GM23338 (cell line): ENCODE results near the gene FHIP1B. TPM values are rescaled to one million over a fixed set of nuclear protein-coding genes. Genes with fewer than 3 reads are reported as not detected.

ENCODE experiments used
- ATAC-seq: fragments of 200-7000 bp; cut with Tn5 transposase; 3 replicates; pipeline ENCODE4 v1.9.1; 2020
- DNase-seq: peaks from one replicate; pipeline ENCODE4 v3.0.0-alpha.2; 2015; ENCODE audit warnings: low spot score
- H2AFZ ChIP-seq: fragments of 200-600 bp; sonication (generic); 2 replicates; pipeline ENCODE4 v1.8.0; 2016; ENCODE audit warnings: antibody characterized with exemption, mild to moderate bottlenecking, moderate library complexity
- H3F3A ChIP-seq: fragments of 200-600 bp; sonication (generic); replicated peaks from 2 replicates; pipeline ENCODE4 v1.8.0; 2017; ENCODE audit warnings: antibody characterized with exemption, mixed run types, low read depth
- H3K27ac ChIP-seq: fragments of 200-600 bp; sonication (generic); 2 replicates; pipeline ENCODE4 v1.6.1; 2016; ENCODE audit warnings: low read depth
- H3K27me3 ChIP-seq: fragments of 200-600 bp; sonication (generic); 2 replicates; pipeline ENCODE4 v1.8.0; 2016; ENCODE audit warnings: mild to moderate bottlenecking, mixed run types, moderate library complexity; ENCODE audit not compliant: insufficient read depth
- H3K36me3 ChIP-seq: fragments of 200-600 bp; sonication (generic); 2 replicates; pipeline ENCODE4 v1.8.0; 2016; ENCODE audit warnings: mild to moderate bottlenecking; ENCODE audit not compliant: insufficient read depth
- H3K4me1 ChIP-seq: fragments of 200-600 bp; sonication (generic); 2 replicates; pipeline ENCODE4 v1.8.0; 2016; ENCODE audit warnings: mild to moderate bottlenecking, moderate library complexity; ENCODE audit not compliant: insufficient read depth
- H3K4me2 ChIP-seq: fragments of 200-600 bp; sonication (generic); 2 replicates; pipeline ENCODE4 v1.7.1; 2017; ENCODE audit warnings: mixed run types
- H3K4me3 ChIP-seq: fragments of 200-600 bp; sonication (generic); 2 replicates; pipeline ENCODE4 v1.6.1; 2016; ENCODE audit warnings: mixed run types
- H3K79me2 ChIP-seq: fragments of 200-600 bp; sonication (generic); replicated peaks from 2 replicates; pipeline ENCODE4 v1.8.0; 2017; ENCODE audit warnings: mild to moderate bottlenecking; ENCODE audit not compliant: insufficient read depth
- H3K9me2 ChIP-seq: fragments of 200-600 bp; sonication (generic); 2 replicates; pipeline ENCODE4 v1.8.0; 2017; ENCODE audit not compliant: insufficient read depth
- H4K20me1 ChIP-seq: fragments of 200-600 bp; sonication (generic); replicated peaks from 2 replicates; pipeline ENCODE4 v1.8.0; 2017; ENCODE audit warnings: mild to moderate bottlenecking; ENCODE audit not compliant: insufficient read depth
- H3K27ac Mint-ChIP-seq: 2 replicates; pipeline ENCODE4 v1.8.0; 2020; ENCODE audit warnings: inconsistent platforms, mild to moderate bottlenecking, moderate library complexity, mixed read lengths
- H3K27me3 Mint-ChIP-seq: 3 replicates; pipeline ENCODE4 v1.8.0; 2022; ENCODE audit warnings: low read depth, mild to moderate bottlenecking, moderate library complexity, mixed read lengths, inconsistent platforms; ENCODE audit not compliant: insufficient read depth, poor library complexity
- H3K36me3 Mint-ChIP-seq: 3 replicates; pipeline ENCODE4 v1.8.0; 2021; ENCODE audit warnings: low read depth, mild to moderate bottlenecking, inconsistent platforms, moderate library complexity, mixed read lengths
- H3K4me1 Mint-ChIP-seq: 3 replicates; pipeline ENCODE4 v1.8.0; 2020; ENCODE audit warnings: mild to moderate bottlenecking, inconsistent platforms, mixed read lengths
- H3K4me3 Mint-ChIP-seq: 3 replicates; pipeline ENCODE4 v1.8.0; 2021; ENCODE audit warnings: moderate library complexity, mild to moderate bottlenecking, inconsistent platforms, mixed read lengths
- H3K9me3 Mint-ChIP-seq: 3 replicates; pipeline ENCODE4 v1.8.0; 2020; ENCODE audit warnings: moderate library complexity, mild to moderate bottlenecking, inconsistent platforms, mixed read lengths
- CREB1 ChIP-seq: fragments of 250-450 bp; sonication (Bioruptor Pico); IDR thresholded peaks from 2 replicates; pipeline ENCODE4 v1.5.0; 2020; ENCODE audit warnings: low read depth, mild to moderate bottlenecking, moderate library complexity
- EZH2 ChIP-seq: fragments of 200-600 bp; sonication (generic); IDR thresholded peaks from one replicate; pipeline ENCODE4 v1.8.0; 2017; ENCODE audit warnings: antibody characterized with exemption, mild to moderate bottlenecking, low read depth; ENCODE audit not compliant: unreplicated experiment
- EZH2phosphoT487 ChIP-seq: fragments of 200-600 bp; sonication (generic); IDR thresholded peaks from one replicate; pipeline ENCODE4 v1.8.1; 2018; ENCODE audit warnings: antibody characterized with exemption; ENCODE audit not compliant: unreplicated experiment
- JUNB ChIP-seq: IDR thresholded peaks from one replicate; pipeline ENCODE4 v1.6.1; 2016; ENCODE audit warnings: antibody characterized with exemption; ENCODE audit not compliant: unreplicated experiment
- NANOG ChIP-seq: IDR thresholded peaks from 2 replicates; pipeline ENCODE4 v1.6.1; 2016; ENCODE audit warnings: antibody characterized with exemption, borderline replicate concordance
- POLR2AphosphoS5 ChIP-seq: IDR thresholded peaks from 2 replicates; pipeline ENCODE4 v1.6.1; 2016; ENCODE audit warnings: antibody characterized with exemption, low read depth
- ZNF114 ChIP-seq: fragments of 250-450 bp; sonication (Bioruptor Pico); IDR thresholded peaks from 2 replicates; pipeline ENCODE4 v1.5.0; 2020; ENCODE audit warnings: mild to moderate bottlenecking, moderate library complexity
- ZNF331 ChIP-seq: fragments of 250-450 bp; sonication (Bioruptor Pico); IDR thresholded peaks from 2 replicates; pipeline ENCODE4 v1.5.0; 2020; ENCODE audit warnings: low read depth, mild to moderate bottlenecking, moderate library complexity
- polyA plus RNA-seq: library from polyadenylated mRNA; unstranded; fragments of >200 nt; fragmentation: Nextera tagmentation; extraction: Ambion mirVana; gene quantifications from 2 replicates; pipeline ENCODE4 v1.2.1, GENCODE V29; 2016
- total RNA-seq: library from RNA; depleted of rRNA; stranded (reverse); fragments of >200 nt; shearing (Covaris generic); gene quantifications from 2 replicates; pipeline ENCODE4 v1.2.3, GENCODE V29; 2014
- TF ChIP-seq, protein P1 (sequence below): IDR thresholded peaks from 2 replicates; pipeline ENCODE4 v1.6.1; 2016; ENCODE audit warnings: antibody characterized with exemption
- TF ChIP-seq, protein P2 (sequence below): fragments of 250-450 bp; sonication (Bioruptor Pico); IDR thresholded peaks from 2 replicates; pipeline ENCODE4 v1.5.0; 2020; ENCODE audit warnings: mild to moderate bottlenecking, moderate library complexity
- TF ChIP-seq, protein P3 (sequence below), 2 experiments: fragments of 200-600 bp in 1 of 2; sonication (generic) in 1 of 2; conservative IDR thresholded peaks; 2 replicates each; pipeline versions ENCODE4 v1.5.1 to v1.6.1; 2016 to 2017; ENCODE audit warnings: antibody characterized with exemption in 2 of 2, low read depth in 2 of 2, mild to moderate bottlenecking in 2 of 2, moderate library complexity in 1 of 2
- TF ChIP-seq, protein P4 (sequence below): IDR thresholded peaks from one replicate; pipeline ENCODE4 v1.6.1; 2018; ENCODE audit warnings: antibody characterized with exemption; ENCODE audit not compliant: unreplicated experiment

FHIP1B gene
- total and polyA plus RNA-seq, 2 experiments from 2014 or later: 10.3 to 34.5 TPM

DNA sequence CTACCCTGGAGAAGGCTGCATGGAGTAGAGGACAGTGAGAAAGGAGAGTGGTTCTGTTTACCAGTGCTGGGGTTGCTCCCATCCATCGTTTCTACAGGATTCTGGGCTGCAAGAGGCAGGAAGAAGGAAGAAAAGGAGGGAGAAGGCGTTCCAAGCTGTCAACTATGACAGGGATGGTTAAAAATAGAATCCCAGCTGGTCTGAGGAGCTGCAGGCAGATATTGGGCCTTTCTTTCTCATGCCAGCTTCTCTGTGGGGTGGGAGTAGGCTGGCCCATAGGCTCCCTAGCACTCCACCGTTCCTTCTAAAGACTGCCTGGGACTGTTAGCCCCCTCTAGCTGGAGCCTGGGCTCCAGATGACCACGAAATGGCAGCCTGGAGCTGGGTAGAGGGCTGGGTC lies 38.8 kb upstream of the FHIP1B start (continued):
- TF ChIP-seq, protein P1, sequence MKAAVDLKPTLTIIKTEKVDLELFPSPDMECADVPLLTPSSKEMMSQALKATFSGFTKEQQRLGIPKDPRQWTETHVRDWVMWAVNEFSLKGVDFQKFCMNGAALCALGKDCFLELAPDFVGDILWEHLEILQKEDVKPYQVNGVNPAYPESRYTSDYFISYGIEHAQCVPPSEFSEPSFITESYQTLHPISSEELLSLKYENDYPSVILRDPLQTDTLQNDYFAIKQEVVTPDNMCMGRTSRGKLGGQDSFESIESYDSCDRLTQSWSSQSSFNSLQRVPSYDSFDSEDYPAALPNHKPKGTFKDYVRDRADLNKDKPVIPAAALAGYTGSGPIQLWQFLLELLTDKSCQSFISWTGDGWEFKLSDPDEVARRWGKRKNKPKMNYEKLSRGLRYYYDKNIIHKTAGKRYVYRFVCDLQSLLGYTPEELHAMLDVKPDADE: no peak
- TF ChIP-seq, protein P2, sequence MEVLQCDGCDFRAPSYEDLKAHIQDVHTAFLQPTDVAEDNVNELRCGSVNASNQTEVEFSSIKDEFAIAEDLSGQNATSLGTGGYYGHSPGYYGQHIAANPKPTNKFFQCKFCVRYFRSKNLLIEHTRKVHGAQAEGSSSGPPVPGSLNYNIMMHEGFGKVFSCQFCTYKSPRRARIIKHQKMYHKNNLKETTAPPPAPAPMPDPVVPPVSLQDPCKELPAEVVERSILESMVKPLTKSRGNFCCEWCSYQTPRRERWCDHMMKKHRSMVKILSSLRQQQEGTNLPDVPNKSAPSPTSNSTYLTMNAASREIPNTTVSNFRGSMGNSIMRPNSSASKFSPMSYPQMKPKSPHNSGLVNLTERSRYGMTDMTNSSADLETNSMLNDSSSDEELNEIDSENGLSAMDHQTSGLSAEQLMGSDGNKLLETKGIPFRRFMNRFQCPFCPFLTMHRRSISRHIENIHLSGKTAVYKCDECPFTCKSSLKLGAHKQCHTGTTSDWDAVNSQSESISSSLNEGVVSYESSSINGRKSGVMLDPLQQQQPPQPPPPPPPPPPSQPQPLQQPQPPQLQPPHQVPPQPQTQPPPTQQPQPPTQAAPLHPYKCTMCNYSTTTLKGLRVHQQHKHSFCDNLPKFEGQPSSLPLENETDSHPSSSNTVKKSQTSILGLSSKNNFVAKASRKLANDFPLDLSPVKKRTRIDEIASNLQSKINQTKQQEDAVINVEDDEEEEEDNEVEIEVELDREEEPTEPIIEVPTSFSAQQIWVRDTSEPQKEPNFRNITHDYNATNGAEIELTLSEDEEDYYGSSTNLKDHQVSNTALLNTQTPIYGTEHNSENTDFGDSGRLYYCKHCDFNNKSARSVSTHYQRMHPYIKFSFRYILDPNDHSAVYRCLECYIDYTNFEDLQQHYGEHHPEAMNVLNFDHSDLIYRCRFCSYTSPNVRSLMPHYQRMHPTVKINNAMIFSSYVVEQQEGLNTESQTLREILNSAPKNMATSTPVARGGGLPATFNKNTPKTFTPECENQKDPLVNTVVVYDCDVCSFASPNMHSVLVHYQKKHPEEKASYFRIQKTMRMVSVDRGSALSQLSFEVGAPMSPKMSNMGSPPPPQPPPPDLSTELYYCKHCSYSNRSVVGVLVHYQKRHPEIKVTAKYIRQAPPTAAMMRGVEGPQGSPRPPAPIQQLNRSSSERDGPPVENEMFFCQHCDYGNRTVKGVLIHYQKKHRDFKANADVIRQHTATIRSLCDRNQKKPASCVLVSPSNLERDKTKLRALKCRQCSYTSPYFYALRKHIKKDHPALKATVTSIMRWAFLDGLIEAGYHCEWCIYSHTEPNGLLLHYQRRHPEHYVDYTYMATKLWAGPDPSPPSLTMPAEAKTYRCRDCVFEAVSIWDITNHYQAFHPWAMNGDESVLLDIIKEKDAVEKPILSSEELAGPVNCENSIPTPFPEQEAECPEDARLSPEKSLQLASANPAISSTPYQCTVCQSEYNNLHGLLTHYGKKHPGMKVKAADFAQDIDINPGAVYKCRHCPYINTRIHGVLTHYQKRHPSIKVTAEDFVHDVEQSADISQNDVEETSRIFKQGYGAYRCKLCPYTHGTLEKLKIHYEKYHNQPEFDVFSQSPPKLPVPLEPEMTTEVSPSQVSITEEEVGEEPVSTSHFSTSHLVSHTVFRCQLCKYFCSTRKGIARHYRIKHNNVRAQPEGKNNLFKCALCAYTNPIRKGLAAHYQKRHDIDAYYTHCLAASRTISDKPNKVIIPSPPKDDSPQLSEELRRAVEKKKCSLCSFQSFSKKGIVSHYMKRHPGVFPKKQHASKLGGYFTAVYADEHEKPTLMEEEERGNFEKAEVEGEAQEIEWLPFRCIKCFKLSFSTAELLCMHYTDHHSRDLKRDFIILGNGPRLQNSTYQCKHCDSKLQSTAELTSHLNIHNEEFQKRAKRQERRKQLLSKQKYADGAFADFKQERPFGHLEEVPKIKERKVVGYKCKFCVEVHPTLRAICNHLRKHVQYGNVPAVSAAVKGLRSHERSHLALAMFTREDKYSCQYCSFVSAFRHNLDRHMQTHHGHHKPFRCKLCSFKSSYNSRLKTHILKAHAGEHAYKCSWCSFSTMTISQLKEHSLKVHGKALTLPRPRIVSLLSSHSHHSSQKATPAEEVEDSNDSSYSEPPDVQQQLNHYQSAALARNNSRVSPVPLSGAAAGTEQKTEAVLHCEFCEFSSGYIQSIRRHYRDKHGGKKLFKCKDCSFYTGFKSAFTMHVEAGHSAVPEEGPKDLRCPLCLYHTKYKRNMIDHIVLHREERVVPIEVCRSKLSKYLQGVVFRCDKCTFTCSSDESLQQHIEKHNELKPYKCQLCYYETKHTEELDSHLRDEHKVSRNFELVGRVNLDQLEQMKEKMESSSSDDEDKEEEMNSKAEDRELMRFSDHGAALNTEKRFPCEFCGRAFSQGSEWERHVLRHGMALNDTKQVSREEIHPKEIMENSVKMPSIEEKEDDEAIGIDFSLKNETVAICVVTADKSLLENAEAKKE (CRISPR knock-in tag): no peak

DNA sequence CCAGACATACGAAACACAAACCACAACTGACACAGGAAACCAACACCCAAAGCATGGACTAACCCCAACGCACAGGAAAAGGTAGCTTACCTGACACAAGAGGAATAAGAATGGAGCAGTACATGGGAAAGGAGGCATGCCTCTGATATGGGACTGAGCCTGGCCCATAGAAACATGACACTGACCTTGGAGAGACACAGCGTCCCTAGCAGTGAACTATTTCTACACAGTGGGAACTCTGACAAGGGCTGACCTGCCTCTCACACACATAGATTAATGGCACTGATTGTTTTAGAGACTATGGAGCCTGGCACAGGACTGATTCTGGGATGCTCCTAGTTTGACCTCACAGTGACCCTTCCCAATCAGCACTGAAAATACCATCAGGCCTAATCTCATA lies 37.2 kb upstream of the FHIP1B start:
- Mint-ChIP-seq H3K27ac (no peak overlapping the region), H3K27me3 (peaks cover 2% of the 10 kb centered on the region), H3K36me3 (no peaks in the 10 kb centered on the region), H3K4me1 (no peaks in the 10 kb centered on the region; the same call in 2 of the 3 replicates), H3K4me3 (no peak overlapping the region), H3K9me3 (no peaks in the 10 kb centered on the region)
- Histone ChIP-seq H3K9me2 (no peaks in the 10 kb centered on the region), H3K27me3 (peaks cover 16% of the 10 kb centered on the region; the same call in 1 of the 2 replicates), H3K27ac (no peak overlapping the region), H3F3A (no peaks in the 10 kb centered on the region), H4K20me1 (no peaks in the 10 kb centered on the region), H3K4me3 (no peak overlapping the region), H3K4me2 (no peak overlapping the region), H3K79me2 (no peaks in the 10 kb centered on the region), H3K4me1 (no peaks in the 10 kb centered on the region), H3K36me3 (no peaks in the 10 kb centered on the region), H2AFZ (no peak overlapping the region)
- no peak for ATAC-seq
- DNase-seq: no peak
- TF ChIP-seq, protein P1: no peak
- no peak for TF ChIP-seq POLR2AphosphoS5
- no peak for TF ChIP-seq EZH2
- TF ChIP-seq, protein P3, sequence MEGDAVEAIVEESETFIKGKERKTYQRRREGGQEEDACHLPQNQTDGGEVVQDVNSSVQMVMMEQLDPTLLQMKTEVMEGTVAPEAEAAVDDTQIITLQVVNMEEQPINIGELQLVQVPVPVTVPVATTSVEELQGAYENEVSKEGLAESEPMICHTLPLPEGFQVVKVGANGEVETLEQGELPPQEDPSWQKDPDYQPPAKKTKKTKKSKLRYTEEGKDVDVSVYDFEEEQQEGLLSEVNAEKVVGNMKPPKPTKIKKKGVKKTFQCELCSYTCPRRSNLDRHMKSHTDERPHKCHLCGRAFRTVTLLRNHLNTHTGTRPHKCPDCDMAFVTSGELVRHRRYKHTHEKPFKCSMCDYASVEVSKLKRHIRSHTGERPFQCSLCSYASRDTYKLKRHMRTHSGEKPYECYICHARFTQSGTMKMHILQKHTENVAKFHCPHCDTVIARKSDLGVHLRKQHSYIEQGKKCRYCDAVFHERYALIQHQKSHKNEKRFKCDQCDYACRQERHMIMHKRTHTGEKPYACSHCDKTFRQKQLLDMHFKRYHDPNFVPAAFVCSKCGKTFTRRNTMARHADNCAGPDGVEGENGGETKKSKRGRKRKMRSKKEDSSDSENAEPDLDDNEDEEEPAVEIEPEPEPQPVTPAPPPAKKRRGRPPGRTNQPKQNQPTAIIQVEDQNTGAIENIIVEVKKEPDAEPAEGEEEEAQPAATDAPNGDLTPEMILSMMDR (conservative IDR thresholded peaks at IDR 0.05; ENCODE audit: low read depth in 2 of 2): no peak
- no peak for TF ChIP-seq JUNB
- TF ChIP-seq, protein P4, sequence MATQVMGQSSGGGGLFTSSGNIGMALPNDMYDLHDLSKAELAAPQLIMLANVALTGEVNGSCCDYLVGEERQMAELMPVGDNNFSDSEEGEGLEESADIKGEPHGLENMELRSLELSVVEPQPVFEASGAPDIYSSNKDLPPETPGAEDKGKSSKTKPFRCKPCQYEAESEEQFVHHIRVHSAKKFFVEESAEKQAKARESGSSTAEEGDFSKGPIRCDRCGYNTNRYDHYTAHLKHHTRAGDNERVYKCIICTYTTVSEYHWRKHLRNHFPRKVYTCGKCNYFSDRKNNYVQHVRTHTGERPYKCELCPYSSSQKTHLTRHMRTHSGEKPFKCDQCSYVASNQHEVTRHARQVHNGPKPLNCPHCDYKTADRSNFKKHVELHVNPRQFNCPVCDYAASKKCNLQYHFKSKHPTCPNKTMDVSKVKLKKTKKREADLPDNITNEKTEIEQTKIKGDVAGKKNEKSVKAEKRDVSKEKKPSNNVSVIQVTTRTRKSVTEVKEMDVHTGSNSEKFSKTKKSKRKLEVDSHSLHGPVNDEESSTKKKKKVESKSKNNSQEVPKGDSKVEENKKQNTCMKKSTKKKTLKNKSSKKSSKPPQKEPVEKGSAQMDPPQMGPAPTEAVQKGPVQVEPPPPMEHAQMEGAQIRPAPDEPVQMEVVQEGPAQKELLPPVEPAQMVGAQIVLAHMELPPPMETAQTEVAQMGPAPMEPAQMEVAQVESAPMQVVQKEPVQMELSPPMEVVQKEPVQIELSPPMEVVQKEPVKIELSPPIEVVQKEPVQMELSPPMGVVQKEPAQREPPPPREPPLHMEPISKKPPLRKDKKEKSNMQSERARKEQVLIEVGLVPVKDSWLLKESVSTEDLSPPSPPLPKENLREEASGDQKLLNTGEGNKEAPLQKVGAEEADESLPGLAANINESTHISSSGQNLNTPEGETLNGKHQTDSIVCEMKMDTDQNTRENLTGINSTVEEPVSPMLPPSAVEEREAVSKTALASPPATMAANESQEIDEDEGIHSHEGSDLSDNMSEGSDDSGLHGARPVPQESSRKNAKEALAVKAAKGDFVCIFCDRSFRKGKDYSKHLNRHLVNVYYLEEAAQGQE: no peak
- no peak for TF ChIP-seq ZNF114 (CRISPR knock-in tag)
- TF ChIP-seq CREB1 (CRISPR knock-in tag): no peak
- no peak for TF ChIP-seq ZNF331 (CRISPR knock-in tag)
- TF ChIP-seq NANOG: no peak
- no peak for TF ChIP-seq EZH2phosphoT487
